Stomach smooth muscle (tissue), 2 donors: Measurements from ENCODE around the gene PSPC1.
"Not testable (repeated sequence)": the region's sequence is repeated elsewhere in the genome, so short reads cannot be mapped to it uniquely, and the experiment has no call there.

Experiments
- H3K27ac ChIP-seq: one replicate; pipeline ENCODE4 v1.7.0; 2013; ENCODE audit warnings: mild to moderate bottlenecking, low read length, inconsistent platforms
- H3K27me3 ChIP-seq, 2 donors: one replicate each; pipeline ENCODE4 v1.7.0; 2013; ENCODE audit warnings: low read length in 2 of 2; ENCODE audit not compliant: insufficient read depth in 2 of 2, control insufficient read depth in 1 of 2
- H3K36me3 ChIP-seq, 2 donors: one replicate each; pipeline ENCODE4 v1.7.0; 2013; ENCODE audit warnings: low read length in 2 of 2; ENCODE audit not compliant: control insufficient read depth in 2 of 2, insufficient read depth in 2 of 2
- H3K4me1 ChIP-seq: one replicate; pipeline ENCODE4 v1.7.0; 2013; ENCODE audit warnings: low read length; ENCODE audit not compliant: control insufficient read depth, insufficient read depth
- H3K4me3 ChIP-seq, 2 donors: one replicate each; pipeline ENCODE4 v1.7.0; 2013; ENCODE audit warnings: low read length in 2 of 2
- H3K9ac ChIP-seq, 2 donors: one replicate each; pipeline ENCODE4 v1.7.0; 2013; ENCODE audit warnings: low read length in 2 of 2, mild to moderate bottlenecking in 1 of 2
- H3K9me3 ChIP-seq, 2 donors: one replicate each; pipeline ENCODE4 v1.7.0; 2013; ENCODE audit warnings: low read length in 2 of 2; ENCODE audit not compliant: control insufficient read depth in 2 of 2
- donor health status: healthy.
- donor health status: Pancreatic carcinoma.

The PSPC1 gene

DNA sequence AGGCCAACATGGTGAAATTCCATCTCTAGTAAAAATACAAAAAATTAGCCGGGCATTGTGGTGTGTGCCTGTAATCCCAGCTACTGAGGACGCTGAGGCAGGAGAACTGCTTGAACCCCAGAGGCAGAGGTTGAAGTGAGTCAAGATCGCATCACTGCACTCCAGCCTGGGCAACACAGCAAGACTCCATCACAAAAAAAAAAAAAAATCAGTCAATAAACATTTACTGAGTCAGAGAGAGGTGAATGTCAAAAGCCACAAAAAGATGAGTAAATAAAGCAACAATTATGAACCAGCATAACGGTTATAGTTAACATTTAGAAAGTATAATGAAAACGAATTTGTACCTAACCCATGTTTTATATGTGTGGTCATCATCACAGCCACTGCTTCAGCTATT is 23.1 kb downstream of the PSPC1 start:
- no peak overlapping the region for H3K4me3 ChIP-seq
- H3K36me3 ChIP-seq = peaks cover 11 to 13% of the 10 kb centered on the region in 2 donors
- no peaks in the 10 kb centered on the region for H3K4me1 ChIP-seq
- H3K9me3 ChIP-seq = no peaks in the 10 kb centered on the region
- no peak overlapping the region for H3K9ac ChIP-seq
- no peaks in the 10 kb centered on the region for H3K27me3 ChIP-seq
- no peak overlapping the region for H3K27ac ChIP-seq

DNA sequence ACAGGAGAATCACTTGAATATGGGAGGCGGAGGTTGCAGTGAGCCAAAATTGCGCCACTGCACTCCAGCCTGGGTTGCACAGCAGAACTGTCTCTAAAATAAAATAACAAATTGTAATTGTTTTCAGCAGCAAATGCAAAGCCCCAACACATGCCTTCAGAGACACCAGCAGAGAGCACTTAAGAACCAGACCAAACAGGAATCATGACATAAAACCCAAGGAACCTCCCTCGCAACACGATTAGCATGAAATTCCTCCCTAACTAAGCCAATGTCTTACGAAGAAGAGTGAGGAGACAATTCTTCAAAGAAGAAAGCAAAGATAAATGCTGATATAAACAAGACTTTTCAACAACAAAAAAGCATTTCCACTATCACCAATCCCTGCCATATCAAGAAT is 40.1 kb downstream of the PSPC1 start:
- no peak overlapping the region for H3K4me3 ChIP-seq
- H3K4me1 ChIP-seq = no peaks in the 10 kb centered on the region
- no peak overlapping the region for H3K27ac ChIP-seq
- H3K9me3 ChIP-seq = no peaks in the 10 kb centered on the region
- H3K27me3 ChIP-seq = no peaks in the 10 kb centered on the region
- peaks cover 4 to 9% of the 10 kb centered on the region in 2 donors for H3K36me3 ChIP-seq
- H3K9ac ChIP-seq = no peak overlapping the region

DNA sequence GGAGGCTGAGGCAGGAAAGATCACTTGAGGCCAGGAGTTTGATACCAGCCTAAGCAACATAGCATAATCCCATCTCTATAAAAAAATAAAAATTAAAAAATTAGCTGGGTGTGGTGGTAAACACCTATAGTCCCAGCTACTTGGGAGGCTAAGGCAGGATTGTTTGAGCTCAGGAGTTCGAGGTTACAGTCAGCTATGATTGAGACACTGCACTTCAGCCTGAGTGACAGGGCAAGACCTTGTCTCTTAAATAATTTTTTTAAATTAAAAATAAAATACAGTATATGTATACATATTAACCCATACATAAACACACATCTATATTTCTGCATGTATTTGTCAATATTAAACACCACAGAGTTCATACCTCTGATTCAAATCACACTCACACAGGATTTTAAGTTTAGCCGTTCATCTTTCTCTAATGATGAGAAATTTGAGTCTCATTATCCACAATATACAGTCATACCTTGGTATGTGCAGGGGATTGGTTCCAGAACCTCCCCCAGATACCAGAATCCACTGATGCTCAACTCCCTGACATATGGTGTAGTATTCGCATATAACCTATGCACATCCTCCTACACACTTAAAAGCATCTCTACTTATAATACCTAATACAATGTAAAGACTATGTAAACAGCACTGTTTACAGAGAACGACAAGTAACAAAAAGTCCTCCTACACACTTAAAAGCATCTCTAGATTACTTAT is 44.7 kb downstream of the PSPC1 start:
- Histone ChIP-seq H3K36me3 (peaks cover 0 to 6% of the 10 kb centered on the region in 2 donors), H3K4me1 (no peaks in the 10 kb centered on the region), H3K4me3 (no peak overlapping the region), H3K27me3 (no peaks in the 10 kb centered on the region), H3K9me3 (no peaks in the 10 kb centered on the region), H3K27ac (no peak overlapping the region), H3K9ac (no peak overlapping the region)

DNA sequence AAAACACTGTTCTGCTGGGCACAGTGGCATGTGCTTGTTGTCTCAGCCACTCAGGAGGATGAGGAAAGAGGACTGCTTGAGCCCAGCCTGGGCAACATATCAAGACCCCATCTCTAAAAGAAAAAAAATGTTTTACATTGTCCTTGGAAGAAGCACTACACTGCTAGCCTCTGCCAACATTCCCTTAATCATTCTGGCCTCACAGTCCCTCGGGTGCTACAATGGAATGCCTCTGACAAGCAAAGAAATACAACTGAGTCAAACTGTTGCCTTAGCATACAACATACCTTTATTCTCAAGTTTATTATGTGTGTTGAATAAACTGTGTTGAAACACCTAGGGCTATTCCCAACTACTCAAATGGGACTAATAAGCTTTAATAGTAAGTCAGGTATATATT is 56.1 kb downstream of the PSPC1 start:
- no peak overlapping the region for H3K4me3 ChIP-seq
- H3K9me3 ChIP-seq = no peaks in the 10 kb centered on the region
- no peak overlapping the region for H3K27ac ChIP-seq
- H3K27me3 ChIP-seq = no peaks in the 10 kb centered on the region
- H3K36me3 ChIP-seq = peaks cover 3 to 7% of the 10 kb centered on the region in 2 donors
- no peaks in the 10 kb centered on the region for H3K4me1 ChIP-seq
- no peak overlapping the region for H3K9ac ChIP-seq

DNA sequence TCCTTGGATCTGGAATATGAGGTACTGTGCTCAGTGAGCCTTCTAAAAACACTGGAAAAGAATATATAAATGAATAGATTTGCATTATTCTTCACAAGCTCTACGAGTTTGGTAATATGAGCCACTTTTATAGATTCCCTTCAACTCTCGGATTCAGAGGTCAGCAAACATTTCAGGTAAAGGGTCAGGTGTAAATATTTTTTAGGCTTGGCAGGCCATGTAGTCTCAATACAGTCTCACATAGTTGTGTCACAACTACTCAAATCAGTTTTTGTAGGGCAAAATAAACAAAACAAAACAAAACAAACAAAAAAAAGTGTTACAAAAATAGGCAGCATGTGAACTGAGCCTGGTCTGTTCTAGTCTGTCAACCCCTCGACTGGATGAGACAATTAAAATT is 57.4 kb downstream of the PSPC1 start:
- H3K36me3 ChIP-seq = peaks cover 3 to 7% of the 10 kb centered on the region in 2 donors
- no peaks in the 10 kb centered on the region for H3K9me3 ChIP-seq
- H3K9ac ChIP-seq = no peak overlapping the region
- H3K27me3 ChIP-seq = no peaks in the 10 kb centered on the region
- no peak overlapping the region for H3K4me3 ChIP-seq
- H3K27ac ChIP-seq = no peak overlapping the region
- H3K4me1 ChIP-seq = no peaks in the 10 kb centered on the region

DNA sequence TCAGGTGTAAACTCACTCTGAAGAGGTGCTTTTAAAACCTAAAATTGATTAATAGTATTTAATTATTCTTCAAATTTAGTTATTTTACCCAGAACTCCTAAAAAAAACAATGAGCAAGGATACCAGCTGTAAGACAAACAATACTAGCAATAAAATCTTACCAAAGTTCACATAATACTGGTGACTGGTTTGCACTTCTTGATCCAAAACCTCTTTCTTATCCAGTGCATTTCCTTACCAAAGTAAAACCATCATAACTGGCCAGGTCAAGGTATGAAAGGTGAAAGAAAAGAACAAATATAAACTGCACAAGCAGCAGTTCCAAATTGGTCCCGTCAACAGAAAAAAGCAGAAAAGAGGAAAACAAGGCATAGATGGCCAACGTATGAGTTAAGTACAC is 62.7 kb downstream of the PSPC1 start:
- no peak overlapping the region for H3K9ac ChIP-seq
- no peaks in the 10 kb centered on the region for H3K27me3 ChIP-seq
- H3K9me3 ChIP-seq = no peaks in the 10 kb centered on the region
- H3K36me3 ChIP-seq = no peaks in the 10 kb centered on the region
- no peaks in the 10 kb centered on the region for H3K4me1 ChIP-seq
- no peak overlapping the region for H3K4me3 ChIP-seq
- no peak overlapping the region for H3K27ac ChIP-seq

DNA sequence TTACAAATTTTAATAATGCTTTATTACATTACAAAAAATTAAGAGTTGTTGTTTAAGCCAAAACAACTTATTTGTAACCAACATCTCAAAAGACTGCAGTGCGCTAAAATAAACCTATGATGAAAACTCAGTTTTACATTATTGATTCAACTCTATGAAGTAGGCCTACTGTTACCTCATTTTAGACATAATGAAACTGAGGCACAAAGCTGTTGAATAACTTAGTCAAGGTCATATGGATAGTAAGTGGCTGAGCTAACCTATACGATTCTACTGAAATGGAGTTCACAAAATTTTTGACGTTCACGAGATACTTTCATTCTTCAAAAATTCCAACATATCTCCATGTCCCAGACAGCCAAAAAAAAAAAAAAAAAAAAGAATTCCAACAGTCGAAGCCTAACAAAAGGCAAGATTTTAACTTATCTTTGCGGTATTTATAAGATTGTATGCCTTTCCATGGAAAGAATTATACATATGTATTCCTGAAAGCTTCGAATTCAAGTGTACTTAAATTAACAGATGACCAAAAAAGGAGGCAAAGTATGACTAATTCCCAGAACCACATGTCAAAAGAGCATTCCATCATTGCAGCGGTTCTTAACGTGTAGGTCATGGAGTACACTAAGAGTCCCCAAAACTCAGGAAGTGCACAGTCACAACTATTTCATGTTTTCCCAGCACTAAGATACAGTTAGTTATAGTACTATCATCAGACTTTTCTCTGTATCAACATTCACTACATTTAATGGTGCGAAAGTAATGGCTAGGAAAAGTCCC is 69.4 kb downstream of the PSPC1 start:
- H3K4me3 ChIP-seq = no peak overlapping the region
- no peaks in the 10 kb centered on the region for H3K27me3 ChIP-seq
- H3K9me3 ChIP-seq = no peaks in the 10 kb centered on the region
- H3K36me3 ChIP-seq = no peaks in the 10 kb centered on the region
- H3K4me1 ChIP-seq = no peaks in the 10 kb centered on the region
- H3K9ac ChIP-seq = no peak overlapping the region
- H3K27ac ChIP-seq = no peak overlapping the region

DNA sequence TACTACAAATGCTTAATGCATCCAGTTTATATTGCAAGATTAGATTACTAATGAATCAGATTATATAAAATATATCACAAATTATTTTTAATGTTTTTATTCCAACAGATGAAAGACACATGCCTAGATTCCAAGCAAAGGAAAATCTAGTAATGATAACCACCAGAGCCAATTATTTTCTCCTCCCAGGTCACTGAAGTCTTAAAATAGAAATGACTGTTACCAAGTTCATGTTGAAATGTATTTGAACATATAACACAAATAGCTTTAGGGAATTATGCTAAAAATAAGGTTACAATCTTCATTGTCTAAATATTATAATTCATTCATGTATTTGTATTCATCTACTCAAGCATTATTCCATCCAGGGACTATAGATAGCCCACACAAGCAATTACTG is 73.0 kb downstream of the PSPC1 start:
- H3K27me3 ChIP-seq, H3K27ac ChIP-seq, H3K9ac ChIP-seq, H3K4me1 ChIP-seq, H3K9me3 ChIP-seq, H3K36me3 ChIP-seq, H3K4me3 ChIP-seq: not testable (repeated sequence)

DNA sequence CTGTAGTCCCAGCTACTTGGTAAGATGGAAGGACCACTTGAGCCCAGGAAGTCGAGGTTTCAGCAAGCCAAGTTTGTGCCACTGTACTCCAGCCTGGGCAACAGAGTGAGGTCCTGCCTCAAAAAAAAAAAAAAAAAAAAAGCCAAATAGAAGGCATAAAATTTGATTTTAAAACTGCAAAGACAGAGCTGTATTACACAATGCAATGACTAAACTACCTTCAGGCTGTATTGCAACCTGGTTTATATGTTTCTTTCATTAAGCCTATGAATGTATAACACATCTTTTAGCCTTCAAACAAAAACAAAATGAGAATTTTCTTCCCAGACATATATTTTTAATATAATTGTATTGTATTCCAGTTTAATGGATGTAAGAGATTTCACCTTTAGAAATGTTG is 73.7 kb downstream of the PSPC1 start:
- not testable (repeated sequence) for H3K9ac ChIP-seq, H3K9me3 ChIP-seq, H3K4me3 ChIP-seq, H3K4me1 ChIP-seq, H3K36me3 ChIP-seq, H3K27me3 ChIP-seq, H3K27ac ChIP-seq

DNA sequence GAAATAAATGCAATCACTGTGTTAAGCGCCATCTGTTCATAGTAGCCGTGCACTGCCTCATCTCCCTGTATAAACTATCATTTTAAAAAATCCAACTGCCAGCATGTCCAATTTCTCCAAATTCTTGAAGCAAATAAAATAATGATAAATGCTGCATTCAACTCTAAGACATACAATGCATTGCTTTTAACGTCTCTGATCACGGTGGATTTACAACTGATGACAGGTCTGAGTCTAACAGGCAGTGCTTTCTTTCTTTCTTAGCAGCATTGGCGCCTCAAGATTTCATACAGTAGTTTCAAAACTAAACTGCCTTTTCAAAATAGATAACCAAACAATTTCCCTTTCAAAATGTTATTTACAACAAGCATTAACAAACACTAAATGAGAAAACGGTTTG is 78.5 kb downstream of the PSPC1 start:
- H3K4me1 ChIP-seq, H3K9ac ChIP-seq, H3K4me3 ChIP-seq, H3K27me3 ChIP-seq, H3K9me3 ChIP-seq, H3K36me3 ChIP-seq, H3K27ac ChIP-seq: not testable (repeated sequence)

DNA sequence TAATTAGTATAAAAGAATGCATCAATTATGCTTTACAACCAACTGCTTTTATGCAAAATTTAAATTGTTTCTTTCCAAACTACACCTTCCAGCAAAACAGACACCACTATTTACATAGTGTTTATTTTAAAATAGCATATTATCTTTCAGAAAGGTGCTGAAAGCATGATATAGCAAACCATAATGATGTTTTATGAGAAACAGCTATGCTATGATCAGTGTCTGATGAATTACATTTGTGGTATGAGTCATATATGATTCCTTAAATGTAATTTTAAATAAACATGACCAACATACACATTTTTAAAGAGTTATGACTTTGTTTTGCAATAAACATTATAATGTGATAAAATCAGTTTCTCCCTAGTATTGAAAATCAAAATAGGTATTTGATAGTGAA is 81.1 kb downstream of the PSPC1 start:
- not testable (repeated sequence) for H3K4me3 ChIP-seq, H3K27ac ChIP-seq, H3K27me3 ChIP-seq, H3K36me3 ChIP-seq, H3K9me3 ChIP-seq, H3K4me1 ChIP-seq, H3K9ac ChIP-seq
